GM21390 (cell line): ENCODE measurements around the gene ANKRD39.

Source experiments
- ATAC-seq: cut with Tn5 transposase; IDR thresholded peaks from one replicate; pipeline ENCODE4 v1.9.1; 2021; ENCODE audit not compliant: unreplicated experiment

Gene ANKRD39

DNA sequence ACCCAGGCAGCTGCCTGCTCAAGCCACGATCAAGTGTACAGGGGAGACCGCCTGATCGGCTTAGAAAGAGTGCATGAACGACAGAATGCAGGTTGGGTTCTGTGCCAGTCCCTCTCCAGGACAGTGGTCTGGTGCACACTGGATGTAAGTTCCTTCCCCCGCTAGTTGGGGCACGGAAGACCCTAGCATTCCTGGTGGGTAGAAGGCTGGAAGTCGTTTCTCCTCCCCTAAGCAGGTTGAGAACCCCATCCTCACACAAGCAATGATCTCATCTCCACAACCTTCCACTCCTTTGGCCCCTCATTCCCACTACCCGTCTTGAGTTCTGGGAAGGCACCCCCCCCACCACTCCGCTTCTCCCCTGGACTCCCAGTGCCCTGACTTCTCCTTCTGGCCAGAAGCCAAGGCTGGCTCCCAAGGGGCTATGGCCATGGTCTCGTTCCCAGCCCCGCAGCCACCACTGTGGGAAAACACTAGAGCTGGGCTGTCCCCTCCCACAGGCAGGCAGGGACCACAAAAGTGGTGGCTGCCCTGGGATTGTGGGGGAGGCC is 1.4 kb upstream of the ANKRD39 start:
- ATAC-seq: no peak

DNA sequence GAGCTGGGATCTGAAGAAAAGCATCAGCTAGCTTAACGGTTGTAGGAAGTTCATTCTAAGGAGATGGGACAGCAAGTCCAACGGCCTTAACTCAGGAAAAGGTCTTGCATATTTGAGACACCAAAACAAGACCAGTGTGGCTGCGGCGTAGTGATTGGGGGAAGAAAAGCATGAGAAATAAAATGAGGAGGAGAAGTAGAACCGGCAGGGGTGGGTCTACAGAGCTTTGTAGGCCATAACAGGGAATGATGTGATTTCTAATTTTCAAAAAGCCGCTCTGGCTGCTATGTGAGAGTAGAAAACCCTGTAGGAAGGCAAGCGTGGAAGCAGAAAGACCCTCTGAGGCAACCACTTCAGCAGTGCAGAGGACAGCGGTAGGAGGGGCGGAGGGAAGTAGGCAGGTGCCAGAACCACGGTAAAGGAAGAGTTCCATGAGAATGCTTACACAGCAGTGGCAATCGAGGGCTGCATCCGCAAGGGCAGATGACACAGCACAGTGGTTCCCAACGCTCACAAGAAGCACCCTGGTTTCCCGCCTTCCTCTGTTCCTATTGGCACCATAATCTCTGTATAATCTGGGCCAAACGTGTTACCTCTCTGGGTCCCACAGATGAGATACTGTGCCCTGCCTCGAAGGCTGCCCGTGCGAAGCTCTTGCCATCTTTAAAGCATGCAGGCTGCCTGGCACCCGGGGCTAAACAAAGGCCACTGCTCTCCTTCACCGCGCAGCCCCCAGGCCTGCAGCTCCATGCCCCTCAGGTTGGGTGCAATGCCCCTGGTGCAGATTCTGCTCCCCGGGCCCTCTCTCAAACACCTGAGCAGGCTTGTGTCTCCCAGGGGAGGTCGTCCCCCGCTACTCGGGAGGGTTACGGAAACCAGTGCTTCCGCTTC is 795 bp downstream of the ANKRD39 start:
- peak; percentile 21 for ATAC-seq

DNA sequence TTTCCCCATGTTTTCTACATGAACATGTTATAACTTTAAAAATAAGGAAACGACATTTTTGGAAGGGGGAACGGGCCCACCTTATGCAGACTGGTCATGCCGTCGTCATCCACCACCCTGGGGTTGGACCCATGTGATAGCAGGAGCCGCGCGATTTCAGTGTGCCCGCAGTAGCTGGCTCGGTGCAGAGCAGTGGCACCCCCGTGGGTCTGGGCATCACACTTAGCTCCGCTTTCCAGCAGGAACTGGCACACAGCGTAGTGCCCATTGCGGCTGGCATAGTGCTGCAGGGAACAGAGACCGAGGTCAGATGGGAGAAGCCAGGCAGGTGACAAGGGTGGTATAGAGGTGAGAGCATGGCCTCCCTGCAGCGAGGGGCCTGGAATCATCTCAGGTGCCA is 4.5 kb downstream of the ANKRD39 start:
- ATAC-seq: no peak

DNA sequence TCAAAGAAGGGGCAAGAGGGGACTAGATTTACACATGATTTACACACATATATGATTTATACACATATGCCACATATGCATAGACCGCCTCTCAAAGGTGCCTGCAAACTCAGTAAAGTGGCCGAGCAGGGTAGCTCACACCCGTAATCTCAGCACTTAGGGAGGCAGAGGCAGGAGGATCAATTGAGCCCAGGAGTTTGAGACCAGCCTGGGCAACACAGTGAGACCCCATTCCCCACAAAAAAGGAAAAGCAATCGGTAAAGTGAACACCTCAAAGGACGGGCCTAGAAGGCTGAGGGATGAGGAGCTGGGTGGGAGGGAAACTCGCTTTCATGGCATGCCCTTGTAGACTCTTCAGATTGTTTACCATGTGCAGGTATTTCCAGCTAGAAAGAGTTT is 5.1 kb downstream of the ANKRD39 start:
- ATAC-seq: no peak

DNA sequence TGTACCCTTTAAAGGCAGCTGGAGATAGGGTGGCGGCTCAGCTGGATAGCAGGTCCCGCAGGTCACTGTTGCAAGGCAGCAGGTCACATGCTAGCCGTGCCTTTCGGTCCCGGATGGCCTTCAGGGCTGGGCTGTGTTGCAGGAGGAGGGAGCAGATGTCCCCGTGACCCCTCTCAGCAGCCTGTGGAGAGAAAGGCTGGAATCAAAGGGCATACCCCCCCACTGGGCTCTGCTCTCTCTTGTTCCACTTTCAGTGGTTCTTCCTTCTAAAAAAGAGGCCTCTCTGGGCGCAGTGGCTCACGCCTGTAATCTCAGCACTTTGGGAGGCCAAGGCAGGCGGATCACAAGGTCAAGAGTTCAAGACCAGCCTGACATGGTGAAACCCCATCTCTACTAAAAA is 9.6 kb downstream of the ANKRD39 start:
- ATAC-seq: no peak

DNA sequence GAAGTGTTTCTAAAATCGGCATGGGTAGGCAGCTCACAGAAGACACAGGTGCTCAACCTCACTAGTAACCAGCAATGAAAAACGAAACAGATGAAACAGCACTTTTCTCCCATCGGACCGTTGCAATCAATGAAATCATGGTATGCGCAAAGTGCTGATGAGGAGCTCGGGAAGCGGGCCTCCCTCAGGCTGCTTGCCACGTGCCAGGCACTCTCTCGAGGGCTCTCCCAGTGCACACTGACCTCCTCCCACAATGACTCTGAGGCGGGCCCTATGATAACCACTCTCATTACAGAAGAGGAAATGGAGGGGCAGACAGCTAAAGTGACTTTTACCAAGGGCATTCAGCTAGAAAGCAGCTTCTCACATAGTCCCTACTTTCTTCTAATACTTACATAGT is 10.2 kb downstream of the ANKRD39 start:
- no peak for ATAC-seq

DNA sequence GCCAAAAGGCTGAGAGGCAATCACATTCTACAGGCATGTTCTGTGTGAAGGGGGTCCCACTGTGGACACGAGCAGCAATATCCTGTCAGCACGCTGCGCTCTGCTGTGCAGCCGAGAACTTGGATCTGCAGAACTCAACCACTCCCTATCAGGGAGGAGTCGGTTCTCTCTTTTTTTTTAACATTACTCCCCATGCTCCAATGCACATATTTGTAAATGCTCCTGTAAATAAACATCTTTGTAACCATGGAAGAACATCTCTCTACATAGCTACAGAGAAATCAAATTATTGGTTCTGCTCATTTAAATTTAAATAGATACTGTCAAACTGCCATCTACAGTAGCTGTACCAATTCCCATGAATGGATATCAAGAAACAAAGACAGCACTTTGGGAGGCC is 11.0 kb downstream of the ANKRD39 start:
- ATAC-seq: no peak

DNA sequence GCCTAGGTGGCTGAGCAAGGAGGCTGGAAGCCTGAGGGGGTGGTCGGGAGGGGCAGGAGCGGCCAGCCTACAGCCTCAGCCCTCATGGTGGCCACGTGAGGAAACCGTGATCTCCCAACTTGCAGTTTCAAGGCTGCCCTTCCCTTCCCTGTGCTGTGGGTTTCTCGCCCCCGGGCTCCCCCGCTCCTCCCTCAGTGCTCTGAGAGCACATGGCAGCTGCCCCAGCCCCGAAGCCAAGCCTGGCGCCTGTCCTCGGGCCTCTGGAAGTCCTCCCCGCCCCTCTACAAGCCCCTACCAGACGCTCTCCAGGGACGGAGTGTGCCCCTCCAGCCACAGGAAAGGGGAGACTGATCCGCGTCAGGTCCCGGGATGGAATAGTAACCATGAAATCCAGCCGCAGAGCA is 13.4 kb downstream of the ANKRD39 start:
- ATAC-seq: no peak

DNA sequence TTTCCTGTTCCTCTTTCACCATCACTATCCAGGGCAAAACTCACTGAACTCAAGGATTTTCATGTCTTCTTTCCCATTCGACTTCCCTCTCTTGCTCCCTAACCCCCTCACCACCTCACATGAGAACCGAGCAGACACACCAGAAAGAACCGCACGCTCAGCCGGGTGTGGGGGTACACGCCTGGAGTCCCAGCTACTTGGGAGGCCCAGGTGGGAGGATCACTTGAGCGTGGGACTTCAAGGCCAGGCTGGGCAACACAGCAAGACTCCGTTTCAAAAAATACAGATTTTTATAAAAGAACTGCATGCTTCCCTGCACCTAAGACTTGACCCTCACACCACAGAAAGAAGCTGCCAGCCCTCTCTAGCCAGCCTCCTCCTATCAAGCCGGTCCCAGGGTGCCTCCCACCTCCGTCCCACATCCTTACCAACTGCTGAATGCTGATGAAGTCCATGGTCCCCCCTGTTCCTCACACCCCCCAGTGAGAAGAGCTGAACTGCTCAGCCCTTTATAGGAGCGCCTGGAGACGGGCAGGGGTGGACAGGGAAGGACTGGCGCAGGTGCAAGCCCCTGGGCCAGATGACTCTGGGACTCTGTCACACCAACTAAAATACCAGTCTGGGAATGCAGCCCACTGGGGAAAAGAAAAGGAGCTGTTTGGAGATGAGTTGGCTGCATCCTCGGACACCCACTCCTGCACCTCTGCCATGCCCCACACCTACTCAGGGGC is 14.1 kb downstream of the ANKRD39 start, which contains the start of gene ANKRD23:
Gene ANKRD23 (minus strand): TSS at position 484 of the 731 bp plus-strand sequence. CDS start 29 bp downstream, at position 455.
- no peak for ATAC-seq

DNA sequence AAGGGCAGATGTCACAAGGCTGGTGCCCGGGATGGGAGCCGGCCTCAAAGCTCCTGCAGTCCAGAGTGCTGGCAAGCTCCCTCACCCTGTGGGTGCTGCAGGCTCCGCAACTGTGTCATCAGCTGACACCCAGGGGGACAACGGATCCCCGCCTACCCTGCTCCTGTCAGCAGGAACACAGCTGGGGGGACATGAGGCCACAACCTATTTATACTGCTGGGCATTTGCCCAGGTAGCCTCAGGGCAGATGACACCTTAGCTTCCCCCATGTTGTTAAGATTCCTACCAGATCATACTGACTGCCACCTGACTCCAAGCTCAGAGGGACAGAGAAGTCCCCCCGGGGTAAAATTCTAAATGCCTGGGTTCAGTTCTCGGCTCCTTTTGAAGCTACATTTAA is 15.2 kb downstream of the ANKRD39 start:
- ATAC-seq: no peak

DNA sequence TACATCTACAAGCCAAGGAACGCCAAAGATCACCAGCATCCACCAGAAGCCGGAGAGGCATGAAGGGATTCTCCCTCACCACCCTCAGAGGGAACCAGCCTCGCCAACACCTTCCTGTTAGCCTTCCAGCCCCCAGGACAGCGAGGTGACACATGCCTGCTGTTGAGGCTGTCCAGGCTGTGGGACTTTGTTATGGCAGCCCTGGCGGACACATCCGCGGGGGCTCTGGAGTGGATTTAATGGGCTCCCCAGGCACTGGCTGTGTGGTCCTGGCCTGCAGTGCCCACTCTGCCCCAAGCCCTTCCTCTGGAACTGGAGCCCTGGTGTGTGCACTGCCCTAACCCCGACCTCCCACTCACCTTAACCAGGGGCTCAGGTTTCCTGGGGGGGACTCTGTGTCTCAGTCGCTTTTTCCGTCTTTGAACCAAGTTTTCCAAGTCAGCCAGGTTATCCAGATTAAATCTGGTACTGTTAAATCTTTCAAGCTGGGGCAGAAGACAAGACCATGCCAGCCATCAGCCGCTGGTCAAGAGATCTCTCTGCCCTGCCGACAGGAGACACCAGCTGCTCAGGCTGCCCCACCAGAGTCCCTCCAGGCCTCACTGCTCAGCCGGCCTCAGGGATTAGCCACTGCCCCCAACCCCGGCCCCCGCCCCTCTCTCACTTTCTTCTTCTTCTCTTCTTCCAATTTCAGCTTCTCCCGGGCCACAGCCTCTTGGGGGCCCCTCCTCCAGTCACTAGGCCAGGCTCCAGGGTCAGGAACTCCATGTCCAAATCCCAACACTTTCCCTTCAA is 15.9 kb downstream of the ANKRD39 start:
- no peak for ATAC-seq

DNA sequence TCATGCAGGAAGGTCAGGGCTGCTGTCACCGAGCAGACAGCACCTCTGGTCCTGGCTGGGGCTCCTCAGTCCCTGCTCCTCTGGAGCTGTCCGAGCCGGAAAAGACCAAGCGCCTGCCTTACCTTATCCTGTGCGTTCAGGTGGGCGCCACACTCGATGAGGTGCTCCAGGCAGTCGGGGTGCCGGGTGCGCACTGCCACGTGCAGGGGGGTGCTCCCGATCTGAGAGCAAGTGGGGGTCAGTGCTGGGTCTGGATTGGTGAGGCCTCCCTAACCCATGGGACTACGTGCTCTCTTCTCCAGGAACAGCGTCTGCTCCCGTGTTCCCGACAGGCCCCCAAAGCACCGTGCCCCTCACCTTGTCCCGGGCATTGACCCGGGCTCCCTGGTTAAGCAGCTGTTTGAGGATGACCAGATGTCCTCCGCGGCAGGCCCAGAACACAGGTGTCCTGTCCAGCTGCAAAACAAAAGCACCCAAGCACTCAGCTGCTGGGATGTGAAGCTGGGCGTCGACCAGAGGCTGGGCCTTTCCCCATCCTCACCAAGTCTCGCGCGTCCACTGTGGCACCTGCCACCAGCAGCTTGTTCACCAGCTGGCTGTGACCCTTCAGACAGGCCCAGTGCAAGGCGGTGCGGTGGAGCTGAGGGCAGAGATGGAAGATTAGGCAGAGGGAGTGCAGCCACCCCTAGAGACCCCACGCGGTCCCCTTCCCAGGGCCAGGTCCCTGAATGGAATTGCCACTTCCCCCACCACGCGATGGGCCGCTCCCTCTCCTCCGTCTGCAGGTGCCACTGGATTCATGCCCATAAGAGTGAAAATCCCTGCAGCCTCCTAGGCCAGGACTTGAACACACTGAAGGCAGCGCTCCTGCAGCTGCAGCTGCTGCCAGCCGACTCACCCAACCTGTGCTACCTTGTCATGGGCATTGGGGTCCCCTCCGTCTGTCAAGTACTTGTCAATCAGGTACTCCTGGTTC is 17.7 kb downstream of the ANKRD39 start:
- ATAC-seq: no peak

DNA sequence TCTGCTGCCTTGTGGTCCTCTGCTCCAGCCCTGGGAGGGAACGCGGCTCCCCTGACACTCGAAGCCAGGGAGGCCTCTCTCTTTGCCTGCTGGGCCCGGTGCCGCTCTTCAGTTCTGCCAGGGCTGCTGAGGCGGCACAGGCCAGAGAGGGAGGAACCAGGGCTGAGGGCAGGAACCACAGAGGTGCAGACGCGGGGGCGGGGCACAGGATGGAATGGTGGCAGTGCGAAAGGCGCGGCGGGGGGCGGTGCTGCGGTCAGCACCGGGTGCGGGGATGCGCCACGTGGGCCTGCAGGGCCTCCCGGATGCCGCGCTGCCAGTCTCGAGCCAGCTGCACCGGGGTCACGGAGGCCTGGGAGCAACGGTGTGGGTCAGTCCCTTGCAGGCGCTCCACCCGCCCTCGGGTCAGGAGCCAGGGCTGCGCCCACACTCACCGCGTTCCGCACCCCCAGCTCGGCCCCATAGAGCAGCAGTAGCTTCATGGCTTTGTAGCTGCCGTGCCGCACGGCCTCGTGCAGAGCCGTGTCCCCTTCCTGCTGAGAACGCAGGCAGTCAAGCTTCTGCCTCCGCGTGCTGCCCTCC is 18.4 kb downstream of the ANKRD39 start:
- ATAC-seq: peak; percentile 75

DNA sequence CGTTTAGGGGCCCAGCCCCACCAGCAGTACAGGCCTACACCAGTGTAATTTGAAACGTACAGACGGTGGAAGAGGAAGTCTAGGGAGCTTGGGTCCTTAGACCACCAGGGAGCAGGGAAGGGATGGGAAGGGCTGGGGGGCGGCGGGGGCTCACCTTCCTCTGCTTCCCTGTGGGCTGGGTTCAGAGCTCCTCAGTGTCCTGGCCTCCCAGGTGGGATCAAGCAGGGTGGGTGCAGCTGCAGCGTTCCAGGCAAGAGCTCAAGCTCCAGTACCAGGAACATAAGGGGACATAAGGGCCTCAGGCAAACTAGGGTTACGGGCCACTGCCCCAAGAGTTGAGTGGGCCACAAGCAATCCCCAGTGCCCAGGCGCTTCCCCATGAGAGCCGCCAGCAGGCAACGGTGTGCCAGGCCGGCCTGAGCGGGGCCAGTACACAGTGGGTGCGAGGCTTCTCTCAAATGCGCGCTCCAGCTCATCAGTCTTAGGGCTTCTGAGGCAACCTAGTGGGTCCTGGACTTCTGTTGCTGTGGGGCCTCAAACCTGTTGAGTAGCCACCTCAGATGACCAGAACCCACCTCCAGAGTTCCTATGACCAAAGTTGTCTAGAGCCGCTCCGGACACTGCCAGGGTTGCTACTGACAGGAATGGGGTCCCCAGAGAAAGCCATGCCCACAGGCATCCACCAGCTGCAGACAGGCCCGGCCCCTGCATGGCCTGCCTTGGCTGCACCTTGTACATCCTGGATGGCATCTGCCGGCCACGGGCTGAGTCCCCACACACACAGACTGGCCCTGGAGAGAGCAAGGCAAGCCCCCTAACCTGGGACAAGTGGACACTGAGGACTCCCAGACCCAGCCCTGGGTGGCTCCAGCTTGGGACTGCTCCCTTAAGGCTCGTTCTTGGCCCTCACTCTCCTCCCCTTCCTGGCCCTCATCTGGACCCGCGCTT is 19.2 kb downstream of the ANKRD39 start:
- peak; percentile 13 for ATAC-seq

DNA sequence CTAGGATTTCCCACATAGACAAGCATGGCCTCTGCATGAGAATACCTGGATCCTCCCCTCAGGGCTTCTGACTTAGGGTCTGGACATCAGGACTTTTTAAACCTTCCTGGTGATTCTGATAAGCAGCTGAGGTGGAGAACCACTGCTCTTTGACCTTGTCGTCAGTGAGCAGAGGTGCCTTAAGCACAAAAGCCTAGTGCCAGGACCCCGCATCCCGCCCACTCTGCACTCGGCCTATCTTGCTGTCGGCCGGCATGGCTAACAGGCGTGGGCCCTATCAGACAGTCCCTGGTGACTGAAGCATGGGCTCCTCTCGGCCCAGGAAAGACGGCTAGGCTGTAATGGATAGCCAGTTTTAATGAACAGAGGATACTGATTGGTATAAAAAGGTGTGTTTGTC is 20.2 kb downstream of the ANKRD39 start:
- no peak for ATAC-seq

DNA sequence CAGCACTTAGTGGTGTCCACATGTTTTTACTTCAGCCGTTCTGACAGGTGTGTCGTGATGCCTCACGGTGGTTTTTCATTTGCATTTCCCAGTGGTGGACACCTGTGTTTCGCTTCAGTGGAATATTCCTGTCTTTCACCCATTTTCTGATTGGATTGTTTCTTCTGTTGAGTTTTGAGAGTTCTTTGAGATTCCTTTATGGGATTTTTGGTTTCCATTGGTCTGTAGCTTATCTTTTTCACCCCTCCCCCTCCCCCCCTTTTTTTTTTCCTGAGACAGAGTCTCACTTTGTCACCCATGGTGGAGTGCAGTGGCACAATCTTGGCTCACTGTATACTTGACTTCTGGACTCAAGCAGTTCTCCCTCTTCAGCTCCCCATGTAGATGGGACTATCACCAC is 22.0 kb downstream of the ANKRD39 start:
- ATAC-seq: no peak

DNA sequence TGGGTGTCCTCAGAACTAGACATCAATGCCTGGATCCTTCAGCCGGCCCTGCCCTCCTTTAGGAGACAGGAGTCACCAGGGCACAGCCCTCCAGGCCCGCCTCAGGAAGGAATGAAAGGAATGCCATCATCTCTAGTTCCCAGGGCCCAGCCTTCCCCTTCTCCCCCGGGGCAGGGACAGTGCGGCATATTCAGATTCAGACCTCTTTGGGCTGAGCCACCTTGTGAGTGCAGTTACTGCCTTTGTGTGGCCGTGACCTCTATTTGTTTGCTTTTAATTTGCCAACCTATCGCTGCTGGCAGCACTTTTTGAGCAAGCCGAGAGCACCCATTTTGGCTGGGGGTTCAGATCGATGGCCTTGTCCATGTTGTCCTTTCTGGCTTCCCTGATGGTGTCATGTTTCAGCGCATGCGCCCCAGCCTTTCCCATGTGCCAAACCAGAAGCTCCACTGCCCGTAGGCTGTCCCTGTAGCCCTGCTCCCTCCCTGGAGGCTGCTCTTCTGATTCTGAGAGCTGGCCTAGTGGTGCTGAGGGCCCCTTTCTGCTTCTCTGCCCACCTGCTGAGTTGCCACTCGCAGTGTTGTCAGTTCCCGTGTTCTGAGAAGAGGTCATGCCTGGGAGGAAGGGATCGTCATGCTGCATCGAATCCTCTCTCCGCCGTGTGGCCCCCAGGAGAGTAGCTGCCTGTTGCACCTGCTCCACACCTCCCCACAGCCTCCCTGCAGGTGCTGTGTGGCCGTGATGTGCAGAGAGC is 24.9 kb downstream of the ANKRD39 start:
- ATAC-seq: no peak

DNA sequence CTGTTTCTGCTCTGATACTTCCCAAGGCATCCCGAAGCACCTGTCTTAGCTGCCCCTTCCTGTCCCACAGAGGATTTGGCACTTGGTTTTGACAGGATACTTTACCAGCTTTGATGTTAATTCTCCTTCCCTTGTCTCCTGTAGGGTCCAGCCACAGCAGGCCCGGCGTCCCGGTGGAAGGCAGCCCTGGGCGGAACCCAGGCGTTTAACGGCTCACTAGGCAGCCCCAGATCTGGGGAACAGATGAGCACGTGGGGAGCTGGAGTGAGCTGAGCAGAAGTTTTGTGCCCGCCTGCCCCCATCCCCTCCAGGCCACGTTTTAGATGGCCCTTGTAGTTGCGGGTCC is 25.4 kb downstream of the ANKRD39 start:
- ATAC-seq: no peak
